GM21367 (cell line): ENCODE data around the gene SYNJ2BP.
"Not testable (repeated sequence)": the region's sequence is repeated elsewhere in the genome, so short reads cannot be mapped to it uniquely, and the experiment has no call there.

Experiments
- ATAC-seq: cut with Tn5 transposase; IDR thresholded peaks from one replicate; pipeline ENCODE4 v1.9.1; 2021; ENCODE audit not compliant: unreplicated experiment

SYNJ2BP gene

GRCh38 chr14:70416725-70417349 is at the start of gene SYNJ2BP:
SYNJ2BP (minus strand) TSS chr14:70417090; CDS start chr14:70416963, 127 bp downstream.
- ATAC-seq, result peak; percentile 55

- no peak for ATAC-seq
Observed at GRCh38 chr14:70454731-70455130, 37.8 kb upstream of the SYNJ2BP start.

GRCh38 chr14:70451874-70452273 is 35.0 kb upstream of the SYNJ2BP start, which contains the start of gene ADAM21:
ADAM21 (plus strand) TSS chr14:70452174; CDS start chr14:70457500, 5,326 bp downstream.
- ATAC-seq, result no peak

GRCh38 chr14:70448633-70449340 is 31.9 kb upstream of the SYNJ2BP start:
- no peak for ATAC-seq

- no peak for ATAC-seq
Observed at GRCh38 chr14:70442750-70443149, 25.9 kb upstream of the SYNJ2BP start.

GRCh38 chr14:70441641-70442040 is 24.8 kb upstream of the SYNJ2BP start:
- ATAC-seq, result no peak

GRCh38 chr14:70436867-70437266 is 20.0 kb upstream of the SYNJ2BP start:
- ATAC-seq, result no peak

- not testable (repeated sequence) for ATAC-seq
Observed at GRCh38 chr14:70426555-70426954, 9.7 kb upstream of the SYNJ2BP start.

GRCh38 chr14:70425354-70425753 is 8.5 kb upstream of the SYNJ2BP start:
- no peak for ATAC-seq

GRCh38 chr14:70422538-70422937 is 5.6 kb upstream of the SYNJ2BP start:
- no peak for ATAC-seq

GRCh38 chr14:70419270-70419931 is 2.5 kb upstream of the SYNJ2BP start:
- not testable (repeated sequence) for ATAC-seq

GRCh38 chr14:70416338-70416724 is 559 bp downstream of the SYNJ2BP start:
- no peak for ATAC-seq

GRCh38 chr14:70415788-70416187 is 1.1 kb downstream of the SYNJ2BP start:
- ATAC-seq, result no peak

- no peak for ATAC-seq
Observed at GRCh38 chr14:70407621-70408020, 9.3 kb downstream of the SYNJ2BP start.

- ATAC-seq, result not testable (repeated sequence)
Observed at GRCh38 chr14:70406216-70406615, 10.7 kb downstream of the SYNJ2BP start.

- not testable (repeated sequence) for ATAC-seq
Observed at GRCh38 chr14:70403335-70403734, 13.6 kb downstream of the SYNJ2BP start.

- ATAC-seq, result no peak
Observed at GRCh38 chr14:70401643-70402042, 15.2 kb downstream of the SYNJ2BP start.

GRCh38 chr14:70398706-70399431 is 18.0 kb downstream of the SYNJ2BP start:
- no peak for ATAC-seq

- ATAC-seq, result no peak
Observed at GRCh38 chr14:70398280-70398679, 18.6 kb downstream of the SYNJ2BP start.

GRCh38 chr14:70397746-70398145 is 19.1 kb downstream of the SYNJ2BP start:
- no peak for ATAC-seq

GRCh38 chr14:70394674-70395306 is 22.1 kb downstream of the SYNJ2BP start:
- ATAC-seq, result no peak
